ENCODE measurements around the gene CRABP1. TPM values are rescaled to one million over a fixed set of nuclear protein-coding genes. Genes with fewer than 3 reads are reported as not detected.

CRABP1 gene
- total RNA-seq, 1 donor, result not detected

GRCh38 chr15:78384651-78385050 is 44.5 kb downstream of the CRABP1 start:
- TF ChIP-seq CTCF (IDR thresholded peaks at IDR 0.05; ENCODE audit: insufficient read depth, low read length), result no peak
- no peak overlapping the region for H3K4me3 ChIP-seq (ENCODE audit: low read depth, low read length)
- DNase-seq (ENCODE audit: low read depth), result no peak

GRCh38 chr15:78387246-78388037 is 47.3 kb downstream of the CRABP1 start:
- no peak overlapping the region for H3K4me3 ChIP-seq (ENCODE audit: low read depth, low read length)
- TF ChIP-seq CTCF (IDR thresholded peaks at IDR 0.05; ENCODE audit: insufficient read depth, low read length), result no peak
- no peak for DNase-seq (ENCODE audit: low read depth)

GRCh38 chr15:78388865-78389264 is 48.7 kb downstream of the CRABP1 start:
- no peak for TF ChIP-seq CTCF (IDR thresholded peaks at IDR 0.05; ENCODE audit: insufficient read depth, low read length)
- DNase-seq (ENCODE audit: low read depth), result no peak
- H3K4me3 ChIP-seq (ENCODE audit: low read depth, low read length), result no peak overlapping the region

- no peak for TF ChIP-seq CTCF (IDR thresholded peaks at IDR 0.05; ENCODE audit: insufficient read depth, low read length)
- peak; percentile 50 for DNase-seq (ENCODE audit: low read depth)
- no peak overlapping the region for H3K4me3 ChIP-seq (ENCODE audit: low read depth, low read length)
These were observed 49.2 kb downstream of the CRABP1 start for GRCh38 chr15:78389322-78389721.

GRCh38 chr15:78389738-78390137 is 49.6 kb downstream of the CRABP1 start:
- no peak overlapping the region for H3K4me3 ChIP-seq (ENCODE audit: low read depth, low read length)
- no peak for DNase-seq (ENCODE audit: low read depth)
- TF ChIP-seq CTCF (IDR thresholded peaks at IDR 0.05; ENCODE audit: insufficient read depth, low read length), result no peak

GRCh38 chr15:78390242-78390641 is 50.1 kb downstream of the CRABP1 start:
- no peak overlapping the region for H3K4me3 ChIP-seq (ENCODE audit: low read depth, low read length)
- TF ChIP-seq CTCF (IDR thresholded peaks at IDR 0.05; ENCODE audit: insufficient read depth, low read length), result no peak
- DNase-seq (ENCODE audit: low read depth), result no peak

GRCh38 chr15:78390826-78391225 is 50.7 kb downstream of the CRABP1 start:
- DNase-seq (ENCODE audit: low read depth), result no peak
- no peak overlapping the region for H3K4me3 ChIP-seq (ENCODE audit: low read depth, low read length)
- TF ChIP-seq CTCF (IDR thresholded peaks at IDR 0.05; ENCODE audit: insufficient read depth, low read length), result no peak
